Stimulated activated CD4-positive, alpha-beta T cell treated with anti-CD3 and anti-CD28 coated beads, Interleukin-12 subunit alpha, Interleukin-12 subunit beta, amount 100 ng/mL, for 48 hours (primary cell): ENCODE results near the gene PDHX.
"Not testable (repeated sequence)": the region's sequence is repeated elsewhere in the genome, so short reads cannot be mapped to it uniquely, and the experiment has no call there.

ENCODE experiments used
- DNase-seq, 3 donors: peaks; one replicate each; pipeline ENCODE4 v3.0.0-alpha.2; 2020; ENCODE audit warnings: low read depth in 2 of 3, low spot score in 1 of 3

PDHX gene

DNA sequence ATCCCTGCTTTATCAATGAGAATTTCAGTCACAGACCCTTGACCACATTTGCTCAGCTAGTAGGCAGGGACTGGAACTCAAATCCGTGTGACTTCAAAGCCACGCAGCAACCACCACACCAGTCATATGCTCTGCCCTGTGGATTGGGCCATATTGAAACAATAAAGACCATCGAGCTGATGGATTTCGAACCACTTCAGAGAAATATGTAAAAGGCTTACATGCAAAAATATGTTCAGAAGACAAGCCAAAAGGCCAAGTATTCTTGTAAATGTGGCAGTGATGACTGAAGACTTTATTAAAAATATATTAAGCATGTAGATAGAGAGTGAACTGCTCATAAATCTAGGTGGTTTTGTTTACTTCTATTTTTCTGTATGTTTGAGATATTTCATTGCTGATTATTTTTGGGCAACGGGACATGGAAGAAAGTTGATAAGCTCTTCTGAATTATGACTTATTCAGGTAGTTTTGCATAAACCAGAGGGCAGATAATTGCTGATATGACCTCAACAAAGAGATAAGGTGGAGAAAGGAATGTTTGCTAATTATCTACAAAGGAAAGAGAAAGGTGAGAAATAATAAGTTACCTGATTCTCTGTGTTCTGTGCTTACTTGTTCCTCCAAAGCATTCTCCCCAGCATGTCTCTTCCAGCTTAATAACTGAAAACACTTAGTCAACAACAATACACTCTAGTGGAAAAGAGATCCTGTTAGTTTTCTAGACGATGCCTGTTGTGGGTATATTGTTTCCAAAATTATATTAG, 99.4 kb downstream of the PDHX start:
- no peak for DNase-seq

DNA sequence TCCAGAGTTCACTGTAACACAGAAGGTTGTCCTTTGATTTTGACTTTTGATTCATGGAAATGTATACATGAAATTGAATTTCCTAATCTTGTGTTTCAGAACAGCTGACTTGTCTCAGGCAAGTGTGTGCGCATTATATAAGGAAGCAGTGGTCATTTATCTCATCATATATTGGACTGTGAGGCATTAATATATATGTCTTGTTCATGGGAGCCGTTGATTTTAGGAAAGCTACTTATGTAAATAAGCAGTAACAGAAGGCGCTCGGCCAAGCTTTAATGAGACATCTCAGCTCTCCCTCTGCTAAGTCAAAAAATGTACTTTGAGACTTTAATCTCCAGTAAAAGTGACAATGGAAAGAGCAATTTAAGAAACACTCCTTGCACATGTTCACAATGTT, 100.5 kb downstream of the PDHX start:
- DNase-seq, result no peak

- DNase-seq, result no peak
Observed at GRCh38 chr11:35017528-35018342, 101.3 kb downstream of the PDHX start.

DNA sequence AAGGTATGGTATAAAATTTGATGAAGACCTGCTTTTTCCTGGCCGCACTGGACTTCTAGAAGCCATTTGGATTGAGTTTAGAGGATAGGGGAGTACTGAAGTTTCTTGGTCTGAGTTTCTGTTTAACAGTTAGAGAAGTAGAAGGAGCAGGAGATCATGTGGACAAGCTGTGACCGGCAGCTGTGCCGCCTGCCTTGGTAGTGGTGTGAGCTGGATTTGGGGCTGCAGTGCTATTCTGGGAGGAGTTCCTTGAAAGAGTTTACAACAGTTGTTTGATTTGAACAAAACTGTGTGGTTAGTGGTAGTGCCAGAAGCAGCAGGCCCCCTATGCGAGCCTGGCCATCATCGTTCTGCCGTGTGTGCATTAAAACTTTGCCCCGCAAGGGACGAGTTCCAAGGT, 105.2 kb downstream of the PDHX start:
- DNase-seq, result no peak

DNA sequence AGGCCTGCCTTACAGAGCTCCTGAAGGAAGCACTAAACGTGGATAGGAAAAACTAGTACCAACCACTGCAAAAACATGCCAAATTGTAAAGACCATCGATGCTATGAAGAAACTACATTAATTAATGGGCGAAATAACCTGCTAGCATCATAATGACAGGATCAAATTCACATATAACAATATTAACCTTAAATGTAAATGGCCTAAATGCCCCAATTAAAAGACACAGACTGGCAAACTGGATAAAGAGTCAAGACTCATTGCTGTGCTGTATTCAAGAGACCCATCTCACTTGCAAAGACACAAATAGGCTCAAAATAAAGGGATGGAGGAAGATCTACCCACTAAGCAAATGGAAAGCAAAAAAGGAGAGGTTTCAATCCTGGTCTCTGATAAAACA, 107.5 kb downstream of the PDHX start:
- not testable (repeated sequence) for DNase-seq

GRCh38 chr11:35028007-35028406, 111.6 kb downstream of the PDHX start:
- not testable (repeated sequence) for DNase-seq

GRCh38 chr11:35029979-35030682, 113.7 kb downstream of the PDHX start:
- DNase-seq, result no peak

- DNase-seq, result peak in 1 of 3 donors; percentile 20
Observed at GRCh38 chr11:35030716-35031213, 114.3 kb downstream of the PDHX start.

DNA sequence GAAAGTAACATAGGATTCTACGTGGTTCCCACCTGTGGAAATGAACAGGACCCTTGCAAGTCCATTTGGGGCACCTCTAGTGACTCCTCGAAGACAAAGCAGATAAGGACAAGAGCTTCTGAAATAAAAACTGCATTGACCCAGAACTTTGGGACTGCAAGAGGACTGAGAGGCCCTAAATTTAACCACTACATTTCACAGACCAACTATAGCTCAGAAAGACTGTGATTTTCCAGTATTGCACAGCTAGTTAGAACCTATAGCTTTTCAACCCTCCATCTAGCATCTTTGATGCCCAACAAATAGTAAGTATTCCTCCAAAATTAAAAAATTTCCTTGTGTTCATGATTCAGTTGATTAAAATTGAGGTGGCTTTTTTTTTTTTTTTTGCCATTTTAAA, 114.9 kb downstream of the PDHX start:
- no peak for DNase-seq

DNA sequence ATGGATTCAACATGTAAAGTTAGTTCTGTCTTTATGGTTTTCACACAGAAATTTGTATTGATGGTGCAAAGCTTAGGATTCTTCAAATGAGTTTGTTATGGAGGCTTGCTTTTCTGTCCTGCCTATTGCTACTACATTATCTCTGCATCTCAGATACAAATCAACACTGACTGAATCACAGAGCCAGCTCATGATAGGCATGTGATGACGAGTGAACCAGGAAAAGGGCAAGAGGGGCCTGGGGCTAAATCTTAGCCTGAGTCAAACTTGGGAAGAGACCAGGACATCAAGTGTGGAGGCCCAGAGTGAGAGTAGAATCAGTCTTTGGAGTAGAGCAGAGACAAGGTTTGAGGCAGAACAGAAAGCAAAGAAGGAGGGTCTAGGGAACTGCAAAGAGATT, 115.4 kb downstream of the PDHX start:
- no peak for DNase-seq

DNA sequence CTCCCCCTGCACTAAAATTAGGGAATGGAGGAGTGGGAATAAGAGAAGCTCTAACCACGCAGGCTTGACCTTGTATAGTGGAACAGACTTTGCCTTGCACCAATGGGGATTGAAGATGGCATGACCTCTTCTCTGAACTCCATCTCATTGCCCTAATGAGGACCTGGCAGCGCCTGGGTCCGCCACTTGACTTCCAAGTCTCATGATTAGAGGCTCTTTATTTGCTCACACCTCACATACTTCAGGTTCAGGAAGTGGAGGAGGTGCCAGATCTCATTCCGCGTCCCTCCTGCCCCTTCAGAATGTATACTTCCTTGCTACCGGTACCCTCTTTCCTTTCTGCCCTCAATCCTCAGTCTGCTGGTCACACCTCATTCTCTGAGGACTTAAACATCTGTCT, 116.6 kb downstream of the PDHX start:
- no peak for DNase-seq

DNA sequence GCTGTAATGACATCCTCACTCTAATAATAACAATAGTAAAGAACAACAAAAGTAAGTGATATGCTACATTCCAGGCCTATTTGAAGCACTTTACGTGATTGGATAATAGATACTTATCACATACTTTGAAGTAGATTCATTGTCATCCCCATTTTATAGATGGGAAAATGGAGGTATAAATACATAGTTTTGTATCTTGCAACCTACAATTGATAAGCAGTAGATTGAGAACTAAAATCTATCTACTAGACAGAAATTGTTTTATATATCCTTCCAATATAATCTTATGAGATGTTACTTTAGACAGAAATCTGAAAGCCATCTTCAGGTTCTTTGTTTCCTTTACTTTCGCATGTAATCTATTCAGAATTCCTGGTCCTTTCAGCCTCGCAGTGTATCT, 118.0 kb downstream of the PDHX start:
- no peak for DNase-seq

GRCh38 chr11:35035894-35036408, 119.5 kb downstream of the PDHX start:
- no peak for DNase-seq

DNA sequence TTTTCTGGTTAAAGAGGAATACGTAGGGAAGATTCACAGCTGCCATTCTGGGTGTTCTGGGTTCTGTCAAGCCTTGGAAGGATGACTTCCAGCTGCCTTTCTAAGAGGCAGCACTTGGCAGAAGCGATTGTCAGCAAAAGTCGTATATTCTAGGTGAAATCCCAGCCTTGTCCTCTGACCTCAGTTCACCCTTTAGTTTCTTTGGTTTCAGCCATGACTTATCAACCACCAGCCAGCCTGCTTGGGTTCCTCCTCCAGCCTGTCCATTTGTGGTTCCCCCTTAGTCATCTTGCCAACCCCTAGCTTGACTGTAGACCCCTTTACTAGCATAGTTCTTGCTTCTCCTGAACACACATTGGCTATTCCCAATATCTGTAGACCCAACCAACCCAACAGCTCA, 120.2 kb downstream of the PDHX start:
- no peak for DNase-seq

DNA sequence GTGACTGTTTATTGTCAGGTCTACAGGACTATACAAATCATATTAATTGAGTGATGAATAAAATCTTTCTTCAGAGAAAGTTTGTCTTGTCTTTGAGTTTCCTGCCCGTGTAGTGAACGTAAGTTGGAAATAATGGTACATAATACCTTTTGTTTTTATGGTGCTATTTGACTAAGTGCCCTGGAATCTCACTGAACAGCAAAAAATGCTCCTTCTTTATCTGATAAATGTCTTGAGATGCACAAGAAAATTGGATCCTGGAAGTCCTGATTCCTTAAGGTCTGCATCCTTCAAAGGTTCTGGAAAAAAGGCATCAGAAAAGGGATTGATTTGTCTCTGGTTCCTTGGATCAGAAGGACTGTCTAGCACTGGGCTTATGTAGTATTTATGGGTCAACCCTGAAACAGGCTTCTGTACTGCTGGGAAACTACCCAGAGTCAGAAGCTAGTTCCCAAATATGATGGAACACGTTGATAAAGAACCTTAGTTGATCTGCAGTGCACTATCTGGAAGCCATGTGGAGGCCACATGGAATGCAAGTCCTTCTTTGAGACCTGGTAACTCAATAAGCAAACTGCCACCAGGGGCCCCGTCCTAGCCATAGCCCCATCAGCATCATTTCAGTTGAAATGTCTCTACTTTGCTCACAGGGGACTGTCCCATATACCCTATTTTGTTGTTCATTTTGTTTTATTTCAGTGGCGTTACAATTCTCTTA, 122.0 kb downstream of the PDHX start:
- no peak for DNase-seq

- DNase-seq, result no peak
Observed at GRCh38 chr11:35039076-35039475, 122.7 kb downstream of the PDHX start.

- peak; percentile 34 to 64 (median 38) for DNase-seq
Observed at GRCh38 chr11:35040221-35040942, 124.0 kb downstream of the PDHX start.

DNA sequence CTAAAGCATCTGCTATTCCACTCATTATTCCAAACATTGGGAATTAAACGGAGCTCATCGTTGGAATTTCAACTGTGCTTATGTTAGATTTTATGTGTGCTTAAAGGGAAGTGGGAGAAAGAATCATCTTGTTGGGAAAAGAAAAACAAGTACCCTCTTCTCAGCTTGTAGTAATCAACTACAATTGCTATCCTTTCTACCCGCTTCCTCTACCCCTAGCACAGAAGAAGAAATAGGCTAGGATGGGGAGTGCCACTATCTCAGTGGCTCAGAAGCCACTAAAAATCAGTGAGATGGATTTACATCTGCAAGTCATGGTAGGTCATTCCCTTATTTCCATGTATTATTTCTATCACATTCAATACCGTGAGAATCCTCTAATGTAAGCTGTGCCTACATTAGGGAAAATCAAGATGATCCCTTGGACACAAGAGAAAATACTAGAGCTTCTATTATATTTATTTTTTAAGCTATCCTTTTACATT, 124.7 kb downstream of the PDHX start:
- DNase-seq, result no peak

- DNase-seq, result no peak
Observed at GRCh38 chr11:35042224-35042623, 125.8 kb downstream of the PDHX start.

- DNase-seq, result no peak
Observed at GRCh38 chr11:35042913-35043312, 126.5 kb downstream of the PDHX start.
